ENCODE measurements around the gene SLC4A9.
A peak's percentile ranks its signal among the peaks of the same experiment; 100 is the strongest.

Gene SLC4A9

DNA sequence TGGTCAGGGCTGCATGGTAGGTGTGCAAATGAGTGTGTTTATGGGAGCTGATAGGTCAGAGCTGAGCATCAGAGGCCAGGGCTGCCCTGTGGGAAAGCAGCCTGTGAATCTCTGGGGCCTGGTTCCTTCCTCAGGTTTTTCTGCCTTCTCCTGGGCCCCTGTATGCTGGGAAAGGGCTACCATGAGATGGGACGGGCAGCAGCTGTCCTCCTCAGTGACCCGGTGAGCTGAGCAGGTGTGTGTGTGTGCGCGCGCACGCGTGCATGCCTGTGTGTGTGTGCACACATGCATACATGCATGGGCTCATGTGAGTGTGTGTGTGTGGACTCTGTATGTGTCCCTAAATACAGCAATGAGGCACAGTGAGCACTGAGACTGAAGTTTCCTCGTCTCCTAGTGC lies 2.3 kb downstream of the SLC4A9 start:
- DNase-seq = no peak

DNA sequence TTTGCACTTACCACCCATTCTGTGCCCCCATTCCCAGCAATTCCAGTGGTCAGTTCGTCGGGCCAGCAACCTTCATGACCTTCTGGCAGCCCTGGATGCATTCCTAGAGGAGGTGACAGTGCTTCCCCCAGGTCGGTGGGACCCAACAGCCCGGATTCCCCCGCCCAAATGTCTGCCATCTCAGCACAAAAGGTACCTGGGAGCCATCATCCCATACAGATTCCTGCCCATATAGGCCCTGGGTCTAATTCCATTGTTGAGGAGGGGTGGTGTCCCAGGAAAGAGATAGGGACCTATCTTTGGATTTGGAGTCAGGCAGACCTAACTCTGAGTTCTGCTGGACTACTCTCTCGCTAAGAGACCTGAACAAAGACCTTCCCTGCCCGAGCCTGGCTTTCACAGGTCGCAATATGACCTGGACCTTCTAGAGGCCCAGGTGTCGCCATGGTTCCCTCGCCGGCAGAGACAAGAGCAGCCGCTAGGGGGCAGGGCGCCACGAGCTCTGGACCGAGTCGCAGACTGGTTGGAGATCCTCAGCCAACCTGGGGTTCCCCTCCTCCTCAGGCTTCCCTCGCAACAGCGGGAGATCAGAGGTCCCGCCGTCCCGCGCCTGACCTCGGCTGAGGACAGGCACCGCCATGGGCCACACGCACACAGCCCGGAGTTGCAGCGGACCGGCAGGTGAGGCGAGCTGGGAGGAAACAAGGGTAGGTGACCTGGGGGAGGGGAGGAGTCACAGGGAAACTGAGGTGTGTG lies 3.1 kb downstream of the SLC4A9 start:
- DNase-seq = peak; percentile 92

DNA sequence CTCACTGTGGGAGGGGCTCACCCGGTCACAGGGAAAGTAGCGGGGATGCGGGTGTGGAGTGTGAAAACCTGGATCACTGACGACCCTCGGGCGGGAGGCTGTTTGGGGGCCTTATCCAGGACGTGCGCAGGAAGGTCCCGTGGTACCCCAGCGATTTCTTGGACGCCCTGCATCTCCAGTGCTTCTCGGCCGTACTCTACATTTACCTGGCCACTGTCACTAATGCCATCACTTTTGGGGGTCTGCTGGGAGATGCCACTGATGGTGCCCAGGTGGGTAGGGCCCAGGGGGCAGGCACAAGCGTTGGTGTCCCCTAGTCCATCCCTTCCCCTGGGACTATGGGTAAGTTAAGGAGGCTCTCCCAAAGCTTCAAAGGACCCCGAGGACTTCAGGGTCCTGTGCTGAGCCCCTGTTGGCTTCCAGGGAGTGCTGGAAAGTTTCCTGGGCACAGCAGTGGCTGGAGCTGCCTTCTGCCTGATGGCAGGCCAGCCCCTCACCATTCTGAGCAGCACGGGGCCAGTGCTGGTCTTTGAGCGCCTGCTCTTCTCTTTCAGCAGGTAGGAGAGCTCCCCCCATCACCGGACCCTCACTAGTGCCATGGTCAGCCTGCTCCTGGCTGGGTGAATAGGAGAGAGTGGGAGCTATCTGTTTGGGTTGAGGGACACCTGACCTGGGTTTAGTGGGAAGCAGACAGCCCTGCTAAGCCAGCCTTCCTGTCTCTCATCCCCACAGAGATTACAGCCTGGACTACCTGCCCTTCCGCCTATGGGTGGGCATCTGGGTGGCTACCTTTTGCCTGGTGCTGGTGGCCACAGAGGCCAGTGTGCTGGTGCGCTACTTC lies 3.9 kb downstream of the SLC4A9 start:
- DNase-seq = no peak

DNA sequence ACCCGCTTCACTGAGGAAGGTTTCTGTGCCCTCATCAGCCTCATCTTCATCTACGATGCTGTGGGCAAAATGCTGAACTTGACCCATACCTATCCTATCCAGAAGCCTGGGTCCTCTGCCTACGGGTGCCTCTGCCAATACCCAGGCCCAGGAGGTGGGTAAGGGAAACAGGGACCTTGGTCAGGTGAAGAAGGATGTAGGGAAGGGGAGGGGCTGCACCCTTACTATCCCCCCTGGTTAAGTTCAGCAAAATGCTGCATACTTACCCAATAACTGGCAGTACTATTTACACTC lies 4.4 kb downstream of the SLC4A9 start:
- no peak for DNase-seq

DNA sequence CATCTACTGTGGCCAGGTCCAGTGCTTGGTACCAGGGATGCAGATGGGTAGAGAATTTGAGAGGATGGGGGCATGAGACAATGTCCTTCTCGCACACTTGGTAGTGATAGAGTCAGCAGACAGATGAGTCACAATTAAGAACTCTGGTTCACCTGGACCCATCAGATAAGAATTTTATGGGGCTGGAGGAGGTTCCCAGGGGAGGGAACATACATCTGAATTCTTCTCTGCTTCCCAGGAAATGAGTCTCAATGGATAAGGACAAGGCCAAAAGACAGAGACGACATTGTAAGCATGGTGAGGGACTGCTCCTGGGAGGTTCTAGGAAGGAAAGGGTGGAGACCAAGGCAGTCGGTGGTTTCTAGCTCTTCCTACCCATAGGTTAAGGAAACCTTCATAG lies 5.3 kb downstream of the SLC4A9 start:
- DNase-seq = no peak

DNA sequence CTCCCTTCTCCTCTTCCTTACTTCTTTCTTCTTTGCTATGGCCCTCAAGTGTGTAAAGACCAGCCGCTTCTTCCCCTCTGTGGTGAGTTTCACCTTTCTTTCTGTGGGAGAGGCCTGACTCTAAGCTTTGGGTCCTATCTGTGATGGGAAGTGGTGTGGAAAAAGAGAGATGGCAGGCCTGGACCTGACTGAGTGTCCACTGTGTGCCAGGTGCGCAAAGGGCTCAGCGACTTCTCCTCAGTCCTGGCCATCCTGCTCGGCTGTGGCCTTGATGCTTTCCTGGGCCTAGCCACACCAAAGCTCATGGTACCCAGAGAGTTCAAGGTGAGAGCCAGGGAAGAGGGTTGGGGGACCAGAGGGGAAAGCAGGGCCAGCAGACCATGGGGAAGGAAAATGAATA lies 5.9 kb downstream of the SLC4A9 start:
- DNase-seq = no peak

DNA sequence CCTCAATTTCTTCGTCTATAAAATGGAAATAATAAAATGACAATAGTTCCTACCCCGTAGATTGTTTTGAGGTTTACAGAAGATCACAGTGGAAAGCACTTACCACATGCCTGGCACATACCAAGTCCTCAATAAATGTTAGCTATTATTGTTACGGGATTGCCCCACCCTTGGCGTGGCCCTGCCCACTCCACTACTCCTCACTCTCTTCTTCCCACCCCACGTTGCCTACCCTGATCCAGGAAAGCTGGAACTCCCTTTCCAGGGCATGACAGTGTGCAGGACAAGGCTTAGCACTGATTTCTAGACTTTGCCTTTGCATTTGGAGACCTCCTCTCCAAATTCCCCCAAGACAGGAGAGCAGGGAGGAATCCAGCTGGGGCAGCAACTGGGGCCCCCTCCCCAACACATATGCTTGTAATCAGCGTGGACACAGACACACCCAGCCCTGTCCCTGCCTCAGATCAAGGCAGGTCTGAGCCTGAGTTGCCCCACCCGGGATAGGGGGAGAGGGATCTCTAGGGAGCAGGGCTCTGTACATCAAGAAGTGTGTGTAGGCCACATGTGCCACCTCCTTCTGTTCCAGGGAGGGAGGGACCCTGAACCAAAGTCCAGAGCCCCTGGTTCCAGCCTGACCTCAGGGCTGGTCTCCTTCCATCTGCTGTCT lies 6.7 kb downstream of the SLC4A9 start:
- no peak for DNase-seq

DNA sequence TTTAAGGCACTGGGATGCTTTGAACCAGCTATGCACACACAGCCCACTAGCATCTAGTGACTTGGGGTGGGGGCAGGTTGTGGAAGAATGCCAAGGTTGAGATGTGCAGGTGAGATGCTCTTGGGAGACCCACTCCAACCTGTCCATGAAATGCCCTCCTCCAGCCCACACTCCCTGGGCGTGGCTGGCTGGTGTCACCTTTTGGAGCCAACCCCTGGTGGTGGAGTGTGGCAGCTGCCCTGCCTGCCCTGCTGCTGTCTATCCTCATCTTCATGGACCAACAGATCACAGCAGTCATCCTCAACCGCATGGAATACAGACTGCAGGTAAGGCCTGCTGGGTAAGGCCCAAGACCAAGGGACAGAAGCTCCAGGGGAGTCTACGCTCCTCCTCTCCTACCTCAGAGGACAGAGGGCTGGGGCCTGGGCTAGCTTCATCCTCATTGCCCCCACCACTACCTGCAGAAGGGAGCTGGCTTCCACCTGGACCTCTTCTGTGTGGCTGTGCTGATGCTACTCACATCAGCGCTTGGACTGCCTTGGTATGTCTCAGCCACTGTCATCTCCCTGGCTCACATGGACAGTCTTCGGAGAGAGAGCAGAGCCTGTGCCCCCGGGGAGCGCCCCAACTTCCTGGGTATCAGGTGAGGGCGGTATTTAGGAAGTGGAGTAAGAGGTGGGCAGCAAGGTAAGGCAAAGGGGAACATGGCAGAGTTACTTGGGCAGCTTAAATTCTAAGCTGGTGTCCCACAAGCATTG lies 7.4 kb downstream of the SLC4A9 start:
- DNase-seq = peak; percentile 23

DNA sequence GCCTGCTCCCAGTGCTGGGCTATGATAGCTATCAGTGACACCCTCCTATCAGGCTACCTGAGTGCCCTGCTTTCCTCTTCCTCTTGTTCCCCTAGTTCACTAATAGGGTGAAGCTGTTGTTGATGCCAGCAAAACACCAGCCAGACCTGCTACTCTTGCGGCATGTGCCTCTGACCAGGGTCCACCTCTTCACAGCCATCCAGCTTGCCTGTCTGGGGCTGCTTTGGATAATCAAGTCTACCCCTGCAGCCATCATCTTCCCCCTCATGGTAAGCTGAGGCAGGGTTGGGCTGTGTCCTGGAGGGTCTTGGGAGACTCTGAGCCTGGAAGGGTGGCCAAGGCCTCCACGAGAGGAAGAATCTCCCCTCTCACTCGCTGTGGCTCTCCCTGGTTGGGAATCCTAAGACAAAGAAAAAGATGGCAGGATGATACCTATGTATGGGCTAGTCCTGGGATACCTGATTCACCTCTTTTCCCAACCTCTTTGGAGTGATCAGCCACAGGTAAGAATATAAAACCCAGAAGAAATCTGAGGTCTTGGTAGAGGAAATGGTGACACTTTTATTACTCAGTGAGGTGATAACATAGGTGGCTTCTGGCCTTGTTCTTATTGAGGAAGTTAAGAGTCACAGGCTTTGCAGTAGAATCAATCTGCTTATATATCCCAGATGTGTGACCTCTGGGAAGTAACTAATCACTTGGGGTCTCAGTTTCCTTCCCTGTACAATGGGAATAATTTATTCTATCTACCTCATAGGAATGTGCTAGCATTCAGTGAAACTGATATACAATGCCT lies 11.6 kb downstream of the SLC4A9 start:
- DNase-seq = no peak

DNA sequence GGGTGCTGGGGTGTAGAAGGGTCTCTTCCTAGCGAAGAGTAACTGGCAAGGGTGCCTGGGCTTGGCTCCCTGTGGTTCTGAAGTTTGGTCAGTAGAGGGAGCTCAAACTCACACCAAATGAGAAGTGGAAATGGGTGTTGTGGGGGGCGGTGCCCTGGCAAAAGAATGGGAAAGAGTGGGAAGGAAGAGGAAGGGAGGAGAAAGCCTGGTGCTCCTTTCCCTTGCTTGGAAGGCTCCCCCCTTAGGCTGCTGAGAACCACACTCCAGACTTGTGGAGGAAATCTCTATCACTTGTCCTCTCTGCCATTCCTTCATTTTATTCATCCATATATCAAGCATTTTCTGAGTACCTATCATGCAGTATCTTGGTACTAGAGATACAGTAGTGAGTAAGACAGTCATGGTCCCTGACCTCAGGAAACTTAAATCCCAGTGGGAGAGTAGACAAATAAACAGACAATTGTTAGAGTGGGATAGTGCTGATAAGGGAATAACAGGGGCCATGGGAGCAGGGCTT lies 13.0 kb downstream of the SLC4A9 start:
- peak; percentile 45 for DNase-seq

DNA sequence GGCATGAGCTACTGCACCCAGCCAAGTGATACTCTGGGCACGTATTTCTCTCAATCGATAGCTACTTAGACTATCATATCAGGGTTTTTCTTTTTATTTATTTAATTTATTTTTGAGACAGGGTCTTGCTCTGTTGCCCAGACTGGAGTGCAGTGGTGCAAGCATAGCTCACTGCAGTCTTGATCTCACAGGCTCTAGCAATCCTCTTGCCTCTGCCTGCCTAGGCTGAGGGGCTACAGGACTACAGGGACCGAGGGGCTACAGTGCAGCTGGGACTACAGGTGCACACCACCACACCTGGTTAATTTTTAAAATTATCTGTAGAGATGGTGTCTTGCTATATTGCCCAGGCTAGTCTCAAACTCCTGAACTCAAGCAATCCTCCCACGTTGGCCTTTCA lies 21.4 kb downstream of the SLC4A9 start:
- DNase-seq = no peak

DNA sequence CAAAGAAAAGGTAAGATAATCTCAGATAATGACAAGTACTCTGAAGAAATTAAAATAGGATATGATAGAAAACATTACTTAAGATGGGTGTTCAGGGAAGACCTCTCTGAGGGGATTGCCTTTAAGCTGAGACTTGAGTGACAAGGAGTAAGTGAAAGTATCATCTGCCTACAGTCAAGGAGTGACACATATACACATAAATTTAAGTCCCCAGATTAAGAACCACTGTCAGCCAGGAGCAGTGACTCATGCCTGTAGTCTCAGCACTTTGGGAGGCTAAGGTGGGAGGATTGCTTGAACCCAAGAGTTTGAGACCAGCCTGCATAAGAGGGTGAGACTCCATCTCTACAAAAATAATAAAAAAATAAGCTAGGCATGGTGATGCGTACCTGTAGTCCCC lies 22.0 kb downstream of the SLC4A9 start:
- DNase-seq = peak; percentile 45

DNA sequence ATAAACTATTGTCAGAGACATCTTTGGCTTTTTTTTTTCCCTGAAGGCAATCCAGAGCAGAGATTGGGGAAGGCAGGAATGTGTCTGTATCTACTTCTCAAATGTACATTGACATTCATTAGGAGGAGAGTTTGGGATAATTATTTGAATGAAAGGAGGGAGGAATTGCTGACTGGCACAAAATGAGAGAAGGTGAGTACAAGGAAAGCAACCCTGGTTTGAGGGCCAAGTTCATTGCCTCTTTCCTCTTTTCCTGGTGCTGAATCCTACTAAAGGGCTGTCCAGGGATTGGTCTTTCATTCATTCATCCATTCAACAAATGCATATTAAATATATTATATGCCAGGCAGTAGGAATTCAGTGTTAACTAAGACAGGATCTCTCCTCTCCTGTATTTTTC lies 22.9 kb downstream of the SLC4A9 start:
- no peak for DNase-seq

DNA sequence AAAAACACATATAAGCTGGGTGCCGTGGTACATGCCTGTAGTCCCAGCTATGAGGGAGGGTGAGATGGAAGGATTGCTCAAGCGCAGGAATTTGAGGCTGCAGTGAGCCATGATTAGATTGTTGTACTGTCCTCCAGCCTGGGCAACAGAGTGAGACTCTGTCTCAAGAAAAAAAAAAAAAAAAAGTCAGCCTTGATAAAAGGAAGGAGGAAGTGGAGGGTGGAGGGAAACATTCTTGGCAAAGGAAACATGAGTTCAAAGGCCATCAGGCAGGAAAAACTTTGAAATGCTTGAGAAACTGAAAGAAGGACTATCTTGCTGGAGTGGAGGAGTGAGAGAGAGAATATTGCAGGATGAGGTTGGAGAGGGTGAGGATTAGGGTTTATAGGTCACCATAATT lies 23.3 kb downstream of the SLC4A9 start:
- DNase-seq = no peak

DNA sequence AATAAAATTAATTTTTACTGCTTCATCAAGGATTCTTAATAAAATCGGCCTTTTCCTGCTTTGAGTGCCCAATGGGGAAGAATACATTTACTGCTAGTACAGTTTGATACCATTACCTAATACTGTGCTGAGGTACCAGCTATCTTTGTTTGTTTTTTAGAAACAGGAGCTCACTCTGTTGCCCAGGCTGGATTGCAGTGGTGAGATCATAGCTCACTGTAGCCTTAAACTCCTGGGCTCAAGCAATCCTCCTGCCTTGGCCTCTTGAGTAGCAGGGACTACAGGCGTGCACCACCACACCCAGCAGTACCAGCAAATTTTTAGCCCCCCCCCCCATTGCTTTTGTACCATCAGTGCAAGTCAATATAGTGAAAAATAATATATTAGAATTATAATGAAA lies 28.1 kb downstream of the SLC4A9 start:
- DNase-seq = no peak

DNA sequence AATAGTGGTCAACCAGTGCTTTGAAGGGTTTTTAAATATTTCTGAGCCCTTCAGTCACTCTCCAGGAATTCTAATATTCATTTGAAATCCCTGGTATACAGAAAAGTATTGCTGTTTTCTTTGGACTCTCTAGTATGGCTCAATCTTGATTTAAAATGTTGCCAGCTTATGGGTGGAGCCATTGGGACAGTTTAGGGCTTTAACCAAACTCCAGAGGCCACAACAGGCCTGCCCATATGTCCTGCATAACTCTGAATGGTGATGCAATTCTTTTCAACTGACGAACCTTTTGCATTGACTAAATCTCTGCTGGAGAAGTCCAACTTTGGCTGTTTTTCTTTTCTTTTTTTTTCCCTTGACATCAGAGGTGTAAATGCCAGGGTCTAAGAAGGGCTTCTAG lies 31.3 kb downstream of the SLC4A9 start:
- no peak for DNase-seq

DNA sequence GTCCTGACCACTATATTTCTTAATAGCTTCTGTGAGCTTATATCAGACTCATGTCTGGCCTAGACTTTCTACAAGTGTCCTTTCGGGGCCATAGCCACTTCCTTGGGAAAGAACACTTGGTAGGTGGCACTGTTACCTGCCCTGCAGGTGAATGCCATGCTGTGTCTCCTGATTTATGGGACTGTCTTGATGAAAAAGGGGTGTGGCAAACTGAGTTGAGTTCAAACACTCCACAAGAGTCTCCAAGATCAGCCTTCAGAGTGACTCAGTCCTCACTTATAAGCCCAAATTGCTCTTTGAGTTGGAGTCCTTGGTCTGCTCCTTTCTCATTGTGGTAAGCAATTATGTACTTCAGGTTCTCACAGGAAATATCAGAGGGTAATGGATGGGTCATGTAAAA lies 31.7 kb downstream of the SLC4A9 start:
- DNase-seq = no peak

DNA sequence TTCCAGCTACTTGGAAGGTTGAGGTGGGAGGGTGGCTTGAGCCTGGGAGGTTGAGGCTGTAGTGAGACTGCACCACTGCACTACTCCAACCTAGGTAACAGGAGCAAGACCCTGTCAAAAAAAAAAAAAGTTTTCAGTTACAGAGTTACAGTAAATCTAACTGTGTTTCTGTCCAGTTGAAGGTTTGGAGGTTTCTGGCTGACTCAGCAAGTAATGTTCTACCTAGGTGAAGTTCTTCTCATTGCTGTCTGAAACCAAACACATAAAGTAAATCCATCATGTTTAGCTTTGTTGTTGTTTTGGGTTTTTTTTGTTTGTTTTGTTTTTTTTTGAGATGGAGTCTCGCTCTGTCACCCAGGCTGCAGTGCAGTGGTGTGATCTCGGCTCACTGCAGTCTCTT lies 33.7 kb downstream of the SLC4A9 start:
- no peak for DNase-seq

DNA sequence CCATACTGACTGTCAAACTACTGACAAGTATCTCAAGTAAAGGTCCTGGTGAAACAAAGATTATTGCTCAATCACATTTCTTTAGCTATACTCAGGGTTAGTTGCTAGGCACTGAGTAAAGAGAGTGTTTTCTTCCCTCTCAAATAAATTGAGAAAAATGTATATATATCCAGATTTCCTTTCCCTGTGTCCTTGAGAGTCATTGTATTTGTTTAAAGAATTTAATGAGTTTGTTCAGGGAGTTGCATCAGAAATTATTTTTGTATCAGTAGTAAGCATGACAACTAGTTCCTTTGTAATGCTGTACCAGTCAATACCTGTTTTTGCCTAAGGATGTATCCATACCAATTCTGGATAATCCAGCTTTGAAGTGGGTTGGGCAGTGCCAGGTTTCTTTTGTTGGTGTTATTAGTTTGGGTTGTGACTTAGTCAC lies 38.4 kb downstream of the SLC4A9 start:
- DNase-seq = no peak

DNA sequence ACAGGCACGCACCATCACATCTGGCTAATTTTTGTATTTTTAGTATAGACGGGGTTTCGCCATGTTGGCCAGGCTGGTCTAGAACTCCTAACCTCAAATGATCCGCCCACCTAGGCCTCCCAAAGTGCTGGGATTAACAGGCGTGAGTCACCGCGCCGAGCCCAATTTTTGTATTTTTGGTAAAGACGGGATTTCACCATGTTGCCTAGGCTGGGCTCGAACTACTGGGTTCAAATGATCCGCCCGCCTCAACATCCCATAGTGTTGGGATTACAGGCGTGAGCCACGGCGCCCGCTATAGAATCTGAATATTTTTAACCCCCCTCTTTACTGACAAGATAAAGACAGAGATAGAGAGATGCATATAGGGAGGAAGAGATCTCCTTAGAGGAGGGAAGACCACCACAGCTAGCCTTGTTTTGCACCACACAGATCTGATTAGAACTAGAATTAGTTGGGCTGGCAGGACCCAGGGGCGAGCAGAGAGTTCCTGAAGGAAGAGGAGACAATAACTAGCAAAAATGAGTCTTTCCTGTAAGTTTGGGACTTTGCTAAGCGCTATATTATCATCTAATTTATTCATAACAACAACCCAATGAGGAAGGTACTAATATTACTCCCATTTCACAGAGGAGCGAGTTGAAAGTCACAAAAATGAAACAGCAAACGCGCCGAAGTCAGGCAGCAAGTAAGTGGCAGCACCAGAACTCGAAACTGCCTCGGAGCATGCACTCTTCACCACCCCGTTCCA lies 40.2 kb downstream of the SLC4A9 start:
- DNase-seq = peak; percentile 9

DNA sequence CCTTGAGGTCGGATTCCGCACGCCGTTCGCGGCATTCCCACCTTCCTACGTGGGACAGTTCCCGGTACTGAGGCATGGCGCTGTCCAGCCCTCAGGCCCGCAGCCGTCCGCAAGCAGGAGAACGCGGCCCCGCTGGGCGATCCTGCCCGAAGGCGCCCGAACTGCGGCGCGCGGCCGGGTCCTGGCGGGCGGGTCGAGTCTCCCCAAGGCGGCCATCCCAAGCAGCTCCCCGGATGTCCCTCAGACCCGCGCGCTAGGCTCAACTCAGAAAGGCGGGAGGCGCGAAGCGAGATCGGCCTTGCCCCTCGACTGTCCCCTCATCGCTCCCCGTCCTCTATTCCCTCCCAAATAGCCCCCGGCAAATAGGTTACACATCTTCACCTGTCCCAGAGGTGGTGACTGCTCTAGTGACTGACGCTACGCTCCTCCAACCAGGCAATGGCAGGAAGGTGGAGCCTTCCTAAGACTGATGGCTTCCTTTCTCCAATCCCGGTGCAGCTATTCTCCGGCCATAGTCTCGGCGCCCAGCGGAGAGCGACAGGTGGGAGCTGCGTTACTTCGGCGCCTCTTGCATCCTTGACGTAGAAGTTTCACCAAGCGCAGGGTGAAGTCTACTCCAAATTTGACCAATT lies 40.9 kb downstream of the SLC4A9 start:
- peak; percentile 89 for DNase-seq

Data from activated CD4-positive, alpha-beta T cell treated with anti-CD3 and anti-CD28 coated beads for 48 hours (primary cell).